WTC11 (cell line): Measurements from ENCODE around the gene PBX3. TPM values are rescaled to one million over a fixed set of nuclear protein-coding genes. Genes with fewer than 3 reads are reported as not detected.

Source experiments
- ATAC-seq: fragments of 200-7000 bp; cut with Tn5 transposase; 2 replicates; pipeline ENCODE4 v1.10.0; 2021; ENCODE audit warnings: mild to moderate bottlenecking, moderate library complexity
- CTCF ChIA-PET: fragments of 300-600 bp; sonication (Branson Sonifier 250); formaldehyde crosslinking; loops from one replicate; lab custom pipeline; 2021; ENCODE audit warnings: antibody characterized with exemption; lab: Charles Lee
- POLR2A ChIA-PET: fragments of 350-600 bp; sonication (Branson Sonifier 250); formaldehyde crosslinking; loops from one replicate; lab custom pipeline; 2021; ENCODE audit warnings: antibody characterized with exemption; lab: Charles Lee
- DNase-seq: peaks from one replicate; pipeline ENCODE4 v3.0.0; 2021; ENCODE audit warnings: low spot score
- H3K27ac Mint-ChIP-seq: 2 replicates; pipeline ENCODE4 v1.8.0; 2021; ENCODE audit warnings: mixed read lengths
- H3K27me3 Mint-ChIP-seq: 2 replicates; pipeline ENCODE4 v1.8.0; 2021; ENCODE audit warnings: low read depth, mild to moderate bottlenecking, moderate library complexity, mixed read lengths
- H3K36me3 Mint-ChIP-seq: 2 replicates; pipeline ENCODE4 v1.8.0; 2021; ENCODE audit warnings: mixed read lengths
- H3K4me1 Mint-ChIP-seq: 2 replicates; pipeline ENCODE4 v1.8.0; 2022; ENCODE audit warnings: mixed read lengths
- H3K4me3 Mint-ChIP-seq: 2 replicates; pipeline ENCODE4 v1.8.0; 2021; ENCODE audit warnings: mild to moderate bottlenecking, moderate library complexity, mixed read lengths
- H3K9me3 Mint-ChIP-seq: 2 replicates; pipeline ENCODE4 v1.8.0; 2021; ENCODE audit warnings: mixed read lengths
- CREM ChIP-seq: sonication (generic); formaldehyde crosslinking; IDR thresholded peaks from 2 replicates; pipeline ENCODE4 v1.8.1; 2022; ENCODE audit warnings: mild to moderate bottlenecking, missing genetic modification reagents, moderate library complexity
- FOXP1 ChIP-seq: sonication (generic); formaldehyde crosslinking; IDR thresholded peaks from 2 replicates; pipeline ENCODE4 v1.8.0; 2022; ENCODE audit warnings: missing genetic modification reagents, mild to moderate bottlenecking, moderate library complexity, borderline replicate concordance
- HMGA2 ChIP-seq: fragments of 250-450 bp; sonication (Bioruptor Pico); IDR thresholded peaks from 2 replicates; pipeline ENCODE4 v1.4.0; 2021; ENCODE audit warnings: mild to moderate bottlenecking, moderate library complexity
- NFATC4 ChIP-seq: fragments of 250-450 bp; sonication (Bioruptor Pico); IDR thresholded peaks from 2 replicates; pipeline ENCODE4 v1.9.0; 2021; ENCODE audit warnings: mild to moderate bottlenecking
- NFE2L1 ChIP-seq: sonication (generic); formaldehyde crosslinking; IDR thresholded peaks from 2 replicates; pipeline ENCODE4 v1.8.1; 2023; ENCODE audit warnings: missing genetic modification reagents
- NFYB ChIP-seq: sonication (generic); formaldehyde crosslinking; conservative IDR thresholded peaks from 2 replicates; pipeline ENCODE4 v1.8.0; 2022; ENCODE audit warnings: low read depth, missing genetic modification reagents
- OVOL2 ChIP-seq: fragments of 250-450 bp; sonication (Bioruptor Pico); IDR thresholded peaks from 2 replicates; pipeline ENCODE4 v1.9.0; 2021; ENCODE audit warnings: mild to moderate bottlenecking, borderline replicate concordance
- SMAD3 ChIP-seq: sonication (generic); formaldehyde crosslinking; IDR thresholded peaks from 2 replicates; pipeline ENCODE4 v1.8.0; 2022; ENCODE audit warnings: missing genetic modification reagents, mild to moderate bottlenecking, borderline replicate concordance
- ZNF317 ChIP-seq: sonication (generic); formaldehyde crosslinking; IDR thresholded peaks from 2 replicates; pipeline ENCODE4 v1.8.1; 2023; ENCODE audit warnings: low read depth, mild to moderate bottlenecking, moderate library complexity, missing genetic modification reagents, borderline replicate concordance
- ZNF423 ChIP-seq: fragments of 250-450 bp; sonication (Bioruptor Pico); IDR thresholded peaks from 2 replicates; pipeline ENCODE4 v2.1.2; 2022; ENCODE audit warnings: mild to moderate bottlenecking, moderate library complexity
- total RNA-seq: library from RNA; stranded (reverse); gene quantifications from 3 replicates; pipeline ENCODE4 v1.2.3, GENCODE V29; 2021
- TF ChIP-seq, protein P1 (sequence below): fragments of 200-600 bp; IDR thresholded peaks from 2 replicates; pipeline ENCODE4 v1.8.0; 2022; ENCODE audit warnings: antibody characterized with exemption
- TF ChIP-seq, protein P2 (sequence below): sonication (generic); formaldehyde crosslinking; conservative IDR thresholded peaks from 2 replicates; pipeline ENCODE4 v1.8.1; 2023; ENCODE audit warnings: mild to moderate bottlenecking, low read depth, missing genetic modification reagents, moderate library complexity
- TF ChIP-seq, protein P3 (sequence below): sonication (generic); formaldehyde crosslinking; IDR thresholded peaks from 2 replicates; pipeline ENCODE4 v1.8.0; 2022; ENCODE audit warnings: mild to moderate bottlenecking, missing genetic modification reagents
- TF ChIP-seq, protein P4 (sequence below): sonication (generic); formaldehyde crosslinking; conservative IDR thresholded peaks from 2 replicates; pipeline ENCODE4 v1.8.1; 2022; ENCODE audit warnings: mild to moderate bottlenecking, missing genetic modification reagents
- TF ChIP-seq, protein P5 (sequence below): sonication (generic); formaldehyde crosslinking; IDR thresholded peaks from 2 replicates; pipeline ENCODE4 v1.8.1; 2023; ENCODE audit warnings: mild to moderate bottlenecking, missing genetic modification reagents, borderline replicate concordance
- TF ChIP-seq, protein P6 (sequence below): fragments of 250-450 bp; sonication (Bioruptor Pico); IDR thresholded peaks from 2 replicates; pipeline ENCODE4 v1.9.0; 2021; ENCODE audit warnings: mild to moderate bottlenecking
- TF ChIP-seq, protein P7 (sequence below): sonication (generic); formaldehyde crosslinking; IDR thresholded peaks from 2 replicates; pipeline ENCODE4 v1.8.0; 2022; ENCODE audit warnings: mild to moderate bottlenecking, missing genetic modification reagents
- TF ChIP-seq, protein P8 (sequence below): fragments of 250-450 bp; sonication (Bioruptor Pico); IDR thresholded peaks from 2 replicates; pipeline ENCODE4 v1.9.0; 2021; ENCODE audit warnings: moderate library complexity, mild to moderate bottlenecking, inconsistent platforms, borderline replicate concordance
- TF ChIP-seq, protein P9 (sequence below): fragments of 250-450 bp; sonication (Bioruptor Pico); IDR thresholded peaks from 2 replicates; pipeline ENCODE4 v1.9.0; 2021; ENCODE audit warnings: mild to moderate bottlenecking, borderline replicate concordance

The PBX3 gene
- total RNA-seq, 1 experiment from 2014 or later, result 48.5 TPM

DNA sequence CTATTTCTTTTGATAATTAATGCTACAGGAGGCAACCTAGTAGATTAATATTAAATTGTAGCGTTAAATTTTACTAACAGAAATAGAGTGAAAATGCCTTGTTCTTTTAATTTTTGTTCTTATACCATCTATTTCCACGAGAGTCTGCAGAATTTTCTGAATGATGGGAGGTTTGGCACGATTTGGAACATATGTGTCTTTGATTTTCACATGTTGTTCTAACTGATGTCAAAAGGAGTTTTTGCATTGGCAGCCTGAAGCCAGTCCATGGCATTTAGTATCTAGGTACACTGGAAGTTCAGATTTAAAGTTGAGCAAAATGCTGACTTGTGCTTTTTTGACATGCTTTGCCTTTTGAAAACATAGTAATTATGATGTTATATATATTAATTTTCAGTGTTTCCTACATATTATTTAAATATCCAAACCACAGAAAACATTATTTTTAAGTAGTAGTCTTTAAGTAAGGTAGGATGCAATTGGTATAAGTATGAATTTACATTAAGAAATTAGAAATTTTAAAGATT, 103.0 kb downstream of the PBX3 start:
- H3K27me3 Mint-ChIP-seq, result no peaks in the 10 kb centered on the region
- no peak overlapping the region for H3K4me3 Mint-ChIP-seq
- H3K27ac Mint-ChIP-seq, result no peak overlapping the region
- ChIA-PET CTCF (no interaction called here), POLR2A (no interaction called here)
- ATAC-seq (no peak), DNase-seq (no peak)
- H3K9me3 Mint-ChIP-seq, result peaks cover 7% of the 10 kb centered on the region
- peaks cover 6% of the 10 kb centered on the region; the same call in 1 of the 2 replicates for H3K36me3 Mint-ChIP-seq
- H3K4me1 Mint-ChIP-seq, result peaks cover 12% of the 10 kb centered on the region
- TF ChIP-seq, protein P1, sequence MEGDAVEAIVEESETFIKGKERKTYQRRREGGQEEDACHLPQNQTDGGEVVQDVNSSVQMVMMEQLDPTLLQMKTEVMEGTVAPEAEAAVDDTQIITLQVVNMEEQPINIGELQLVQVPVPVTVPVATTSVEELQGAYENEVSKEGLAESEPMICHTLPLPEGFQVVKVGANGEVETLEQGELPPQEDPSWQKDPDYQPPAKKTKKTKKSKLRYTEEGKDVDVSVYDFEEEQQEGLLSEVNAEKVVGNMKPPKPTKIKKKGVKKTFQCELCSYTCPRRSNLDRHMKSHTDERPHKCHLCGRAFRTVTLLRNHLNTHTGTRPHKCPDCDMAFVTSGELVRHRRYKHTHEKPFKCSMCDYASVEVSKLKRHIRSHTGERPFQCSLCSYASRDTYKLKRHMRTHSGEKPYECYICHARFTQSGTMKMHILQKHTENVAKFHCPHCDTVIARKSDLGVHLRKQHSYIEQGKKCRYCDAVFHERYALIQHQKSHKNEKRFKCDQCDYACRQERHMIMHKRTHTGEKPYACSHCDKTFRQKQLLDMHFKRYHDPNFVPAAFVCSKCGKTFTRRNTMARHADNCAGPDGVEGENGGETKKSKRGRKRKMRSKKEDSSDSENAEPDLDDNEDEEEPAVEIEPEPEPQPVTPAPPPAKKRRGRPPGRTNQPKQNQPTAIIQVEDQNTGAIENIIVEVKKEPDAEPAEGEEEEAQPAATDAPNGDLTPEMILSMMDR, result no peak
- TF ChIP-seq, protein P2, sequence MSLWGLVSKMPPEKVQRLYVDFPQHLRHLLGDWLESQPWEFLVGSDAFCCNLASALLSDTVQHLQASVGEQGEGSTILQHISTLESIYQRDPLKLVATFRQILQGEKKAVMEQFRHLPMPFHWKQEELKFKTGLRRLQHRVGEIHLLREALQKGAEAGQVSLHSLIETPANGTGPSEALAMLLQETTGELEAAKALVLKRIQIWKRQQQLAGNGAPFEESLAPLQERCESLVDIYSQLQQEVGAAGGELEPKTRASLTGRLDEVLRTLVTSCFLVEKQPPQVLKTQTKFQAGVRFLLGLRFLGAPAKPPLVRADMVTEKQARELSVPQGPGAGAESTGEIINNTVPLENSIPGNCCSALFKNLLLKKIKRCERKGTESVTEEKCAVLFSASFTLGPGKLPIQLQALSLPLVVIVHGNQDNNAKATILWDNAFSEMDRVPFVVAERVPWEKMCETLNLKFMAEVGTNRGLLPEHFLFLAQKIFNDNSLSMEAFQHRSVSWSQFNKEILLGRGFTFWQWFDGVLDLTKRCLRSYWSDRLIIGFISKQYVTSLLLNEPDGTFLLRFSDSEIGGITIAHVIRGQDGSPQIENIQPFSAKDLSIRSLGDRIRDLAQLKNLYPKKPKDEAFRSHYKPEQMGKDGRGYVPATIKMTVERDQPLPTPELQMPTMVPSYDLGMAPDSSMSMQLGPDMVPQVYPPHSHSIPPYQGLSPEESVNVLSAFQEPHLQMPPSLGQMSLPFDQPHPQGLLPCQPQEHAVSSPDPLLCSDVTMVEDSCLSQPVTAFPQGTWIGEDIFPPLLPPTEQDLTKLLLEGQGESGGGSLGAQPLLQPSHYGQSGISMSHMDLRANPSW (CRISPR knock-in tag), result no peak
- TF ChIP-seq FOXP1 (no peak), OVOL2 (CRISPR knock-in tag) (no peak), NFATC4 (CRISPR knock-in tag) (no peak), NFE2L1 (CRISPR knock-in tag) (no peak), HMGA2 (CRISPR knock-in tag) (no peak), ZNF423 (CRISPR knock-in tag) (no peak), SMAD3 (CRISPR knock-in tag) (no peak), CREM (no peak), ZNF317 (CRISPR knock-in tag) (no peak), NFYB (CRISPR knock-in tag) (no peak)
- TF ChIP-seq, protein P3, sequence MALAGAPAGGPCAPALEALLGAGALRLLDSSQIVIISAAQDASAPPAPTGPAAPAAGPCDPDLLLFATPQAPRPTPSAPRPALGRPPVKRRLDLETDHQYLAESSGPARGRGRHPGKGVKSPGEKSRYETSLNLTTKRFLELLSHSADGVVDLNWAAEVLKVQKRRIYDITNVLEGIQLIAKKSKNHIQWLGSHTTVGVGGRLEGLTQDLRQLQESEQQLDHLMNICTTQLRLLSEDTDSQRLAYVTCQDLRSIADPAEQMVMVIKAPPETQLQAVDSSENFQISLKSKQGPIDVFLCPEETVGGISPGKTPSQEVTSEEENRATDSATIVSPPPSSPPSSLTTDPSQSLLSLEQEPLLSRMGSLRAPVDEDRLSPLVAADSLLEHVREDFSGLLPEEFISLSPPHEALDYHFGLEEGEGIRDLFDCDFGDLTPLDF (CRISPR knock-in tag), result no peak
- TF ChIP-seq, protein P4, sequence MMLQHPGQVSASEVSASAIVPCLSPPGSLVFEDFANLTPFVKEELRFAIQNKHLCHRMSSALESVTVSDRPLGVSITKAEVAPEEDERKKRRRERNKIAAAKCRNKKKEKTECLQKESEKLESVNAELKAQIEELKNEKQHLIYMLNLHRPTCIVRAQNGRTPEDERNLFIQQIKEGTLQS (CRISPR knock-in tag), result no peak
- TF ChIP-seq, protein P5, sequence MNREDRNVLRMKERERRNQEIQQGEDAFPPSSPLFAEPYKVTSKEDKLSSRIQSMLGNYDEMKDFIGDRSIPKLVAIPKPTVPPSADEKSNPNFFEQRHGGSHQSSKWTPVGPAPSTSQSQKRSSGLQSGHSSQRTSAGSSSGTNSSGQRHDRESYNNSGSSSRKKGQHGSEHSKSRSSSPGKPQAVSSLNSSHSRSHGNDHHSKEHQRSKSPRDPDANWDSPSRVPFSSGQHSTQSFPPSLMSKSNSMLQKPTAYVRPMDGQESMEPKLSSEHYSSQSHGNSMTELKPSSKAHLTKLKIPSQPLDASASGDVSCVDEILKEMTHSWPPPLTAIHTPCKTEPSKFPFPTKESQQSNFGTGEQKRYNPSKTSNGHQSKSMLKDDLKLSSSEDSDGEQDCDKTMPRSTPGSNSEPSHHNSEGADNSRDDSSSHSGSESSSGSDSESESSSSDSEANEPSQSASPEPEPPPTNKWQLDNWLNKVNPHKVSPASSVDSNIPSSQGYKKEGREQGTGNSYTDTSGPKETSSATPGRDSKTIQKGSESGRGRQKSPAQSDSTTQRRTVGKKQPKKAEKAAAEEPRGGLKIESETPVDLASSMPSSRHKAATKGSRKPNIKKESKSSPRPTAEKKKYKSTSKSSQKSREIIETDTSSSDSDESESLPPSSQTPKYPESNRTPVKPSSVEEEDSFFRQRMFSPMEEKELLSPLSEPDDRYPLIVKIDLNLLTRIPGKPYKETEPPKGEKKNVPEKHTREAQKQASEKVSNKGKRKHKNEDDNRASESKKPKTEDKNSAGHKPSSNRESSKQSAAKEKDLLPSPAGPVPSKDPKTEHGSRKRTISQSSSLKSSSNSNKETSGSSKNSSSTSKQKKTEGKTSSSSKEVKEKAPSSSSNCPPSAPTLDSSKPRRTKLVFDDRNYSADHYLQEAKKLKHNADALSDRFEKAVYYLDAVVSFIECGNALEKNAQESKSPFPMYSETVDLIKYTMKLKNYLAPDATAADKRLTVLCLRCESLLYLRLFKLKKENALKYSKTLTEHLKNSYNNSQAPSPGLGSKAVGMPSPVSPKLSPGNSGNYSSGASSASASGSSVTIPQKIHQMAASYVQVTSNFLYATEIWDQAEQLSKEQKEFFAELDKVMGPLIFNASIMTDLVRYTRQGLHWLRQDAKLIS (CRISPR knock-in tag), result no peak
- TF ChIP-seq, protein P6, sequence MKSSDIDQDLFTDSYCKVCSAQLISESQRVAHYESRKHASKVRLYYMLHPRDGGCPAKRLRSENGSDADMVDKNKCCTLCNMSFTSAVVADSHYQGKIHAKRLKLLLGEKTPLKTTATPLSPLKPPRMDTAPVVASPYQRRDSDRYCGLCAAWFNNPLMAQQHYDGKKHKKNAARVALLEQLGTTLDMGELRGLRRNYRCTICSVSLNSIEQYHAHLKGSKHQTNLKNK (CRISPR knock-in tag), result no peak
- TF ChIP-seq, protein P7, sequence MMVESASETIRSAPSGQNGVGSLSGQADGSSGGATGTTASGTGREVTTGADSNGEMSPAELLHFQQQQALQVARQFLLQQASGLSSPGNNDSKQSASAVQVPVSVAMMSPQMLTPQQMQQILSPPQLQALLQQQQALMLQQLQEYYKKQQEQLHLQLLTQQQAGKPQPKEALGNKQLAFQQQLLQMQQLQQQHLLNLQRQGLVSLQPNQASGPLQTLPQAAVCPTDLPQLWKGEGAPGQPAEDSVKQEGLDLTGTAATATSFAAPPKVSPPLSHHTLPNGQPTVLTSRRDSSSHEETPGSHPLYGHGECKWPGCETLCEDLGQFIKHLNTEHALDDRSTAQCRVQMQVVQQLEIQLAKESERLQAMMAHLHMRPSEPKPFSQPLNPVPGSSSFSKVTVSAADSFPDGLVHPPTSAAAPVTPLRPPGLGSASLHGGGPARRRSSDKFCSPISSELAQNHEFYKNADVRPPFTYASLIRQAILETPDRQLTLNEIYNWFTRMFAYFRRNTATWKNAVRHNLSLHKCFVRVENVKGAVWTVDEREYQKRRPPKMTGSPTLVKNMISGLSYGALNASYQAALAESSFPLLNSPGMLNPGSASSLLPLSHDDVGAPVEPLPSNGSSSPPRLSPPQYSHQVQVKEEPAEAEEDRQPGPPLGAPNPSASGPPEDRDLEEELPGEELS (CRISPR knock-in tag), result no peak
- TF ChIP-seq, protein P8, sequence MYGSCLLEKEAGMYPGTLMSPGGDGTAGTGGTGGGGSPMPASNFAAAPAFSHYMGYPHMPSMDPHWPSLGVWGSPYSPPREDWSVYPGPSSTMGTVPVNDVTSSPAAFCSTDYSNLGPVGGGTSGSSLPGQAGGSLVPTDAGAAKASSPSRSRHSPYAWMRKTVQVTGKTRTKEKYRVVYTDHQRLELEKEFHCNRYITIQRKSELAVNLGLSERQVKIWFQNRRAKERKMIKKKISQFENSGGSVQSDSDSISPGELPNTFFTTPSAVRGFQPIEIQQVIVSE (CRISPR knock-in tag), result no peak
- TF ChIP-seq, protein P9, sequence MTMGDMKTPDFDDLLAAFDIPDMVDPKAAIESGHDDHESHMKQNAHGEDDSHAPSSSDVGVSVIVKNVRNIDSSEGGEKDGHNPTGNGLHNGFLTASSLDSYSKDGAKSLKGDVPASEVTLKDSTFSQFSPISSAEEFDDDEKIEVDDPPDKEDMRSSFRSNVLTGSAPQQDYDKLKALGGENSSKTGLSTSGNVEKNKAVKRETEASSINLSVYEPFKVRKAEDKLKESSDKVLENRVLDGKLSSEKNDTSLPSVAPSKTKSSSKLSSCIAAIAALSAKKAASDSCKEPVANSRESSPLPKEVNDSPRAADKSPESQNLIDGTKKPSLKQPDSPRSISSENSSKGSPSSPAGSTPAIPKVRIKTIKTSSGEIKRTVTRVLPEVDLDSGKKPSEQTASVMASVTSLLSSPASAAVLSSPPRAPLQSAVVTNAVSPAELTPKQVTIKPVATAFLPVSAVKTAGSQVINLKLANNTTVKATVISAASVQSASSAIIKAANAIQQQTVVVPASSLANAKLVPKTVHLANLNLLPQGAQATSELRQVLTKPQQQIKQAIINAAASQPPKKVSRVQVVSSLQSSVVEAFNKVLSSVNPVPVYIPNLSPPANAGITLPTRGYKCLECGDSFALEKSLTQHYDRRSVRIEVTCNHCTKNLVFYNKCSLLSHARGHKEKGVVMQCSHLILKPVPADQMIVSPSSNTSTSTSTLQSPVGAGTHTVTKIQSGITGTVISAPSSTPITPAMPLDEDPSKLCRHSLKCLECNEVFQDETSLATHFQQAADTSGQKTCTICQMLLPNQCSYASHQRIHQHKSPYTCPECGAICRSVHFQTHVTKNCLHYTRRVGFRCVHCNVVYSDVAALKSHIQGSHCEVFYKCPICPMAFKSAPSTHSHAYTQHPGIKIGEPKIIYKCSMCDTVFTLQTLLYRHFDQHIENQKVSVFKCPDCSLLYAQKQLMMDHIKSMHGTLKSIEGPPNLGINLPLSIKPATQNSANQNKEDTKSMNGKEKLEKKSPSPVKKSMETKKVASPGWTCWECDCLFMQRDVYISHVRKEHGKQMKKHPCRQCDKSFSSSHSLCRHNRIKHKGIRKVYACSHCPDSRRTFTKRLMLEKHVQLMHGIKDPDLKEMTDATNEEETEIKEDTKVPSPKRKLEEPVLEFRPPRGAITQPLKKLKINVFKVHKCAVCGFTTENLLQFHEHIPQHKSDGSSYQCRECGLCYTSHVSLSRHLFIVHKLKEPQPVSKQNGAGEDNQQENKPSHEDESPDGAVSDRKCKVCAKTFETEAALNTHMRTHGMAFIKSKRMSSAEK, result no peak
